ENCODE measurements around the gene EXOC4. TPM values are rescaled to one million over a fixed set of nuclear protein-coding genes. Genes with fewer than 3 reads are reported as not detected.

EXOC4 gene
- total RNA-seq, 1 donor from 2014 or later, result 66.2 TPM

DNA sequence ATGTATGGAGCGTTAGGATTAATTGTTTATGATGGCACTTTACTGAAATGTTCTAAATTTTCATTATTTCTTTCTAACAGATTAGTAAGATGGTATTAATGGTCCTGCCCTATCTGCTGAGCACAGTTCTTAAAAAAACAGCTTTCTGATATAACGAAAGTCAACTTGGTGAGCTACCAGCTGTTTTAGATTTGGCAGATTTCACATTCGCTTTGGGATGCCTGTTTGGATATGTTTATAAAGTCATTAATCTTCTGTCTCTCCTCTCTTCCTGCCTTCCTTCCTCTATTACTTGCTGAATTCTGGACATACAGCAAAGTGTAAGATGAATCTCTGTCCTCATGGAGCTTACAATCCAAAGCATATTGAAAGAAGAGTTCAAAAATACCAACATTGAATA lies 477.5 kb downstream of the EXOC4 start:
- no peak for DNase-seq (ENCODE audit: extremely low read depth, low read depth, low spot score)

DNA sequence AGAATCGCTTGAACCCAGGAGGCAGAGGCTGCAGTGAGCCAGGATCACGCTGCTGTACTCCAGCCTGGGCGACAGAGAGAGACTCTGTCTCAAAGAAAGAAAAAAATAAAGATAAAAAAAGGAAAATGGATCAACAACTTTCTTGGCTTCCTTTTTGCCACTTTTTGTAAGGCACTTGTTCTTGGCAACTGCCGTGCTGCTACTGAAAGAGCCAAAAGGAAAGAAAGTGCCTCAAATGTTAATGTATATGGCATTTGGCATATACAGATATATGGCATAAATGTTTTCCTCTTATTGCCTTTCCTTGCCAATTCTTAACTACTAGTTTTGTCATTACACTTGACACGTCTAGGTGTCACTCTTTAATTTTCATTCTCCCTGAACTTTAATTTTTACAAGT lies 480.5 kb downstream of the EXOC4 start:
- no peak for DNase-seq (ENCODE audit: extremely low read depth, low read depth, low spot score)

DNA sequence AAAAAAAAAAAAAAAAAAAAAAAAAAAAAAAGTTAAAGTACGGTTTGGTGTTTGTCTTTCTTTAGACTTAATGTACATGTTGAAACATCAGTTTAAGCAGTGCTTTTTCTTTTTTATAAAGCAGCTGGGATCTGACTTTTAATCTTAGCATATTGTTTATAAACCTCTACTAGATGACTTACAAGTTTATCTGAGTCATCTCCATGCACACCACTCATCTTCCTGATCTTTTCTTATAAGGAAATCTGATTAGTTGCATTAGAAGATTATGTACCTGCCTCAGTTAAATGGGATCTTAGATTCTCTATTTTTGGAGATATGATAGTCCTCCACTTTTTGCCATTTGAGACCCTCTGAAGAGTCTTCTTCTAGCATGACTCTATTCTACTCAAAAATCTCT lies 482.3 kb downstream of the EXOC4 start:
- DNase-seq (ENCODE audit: extremely low read depth, low read depth, low spot score), result no peak

DNA sequence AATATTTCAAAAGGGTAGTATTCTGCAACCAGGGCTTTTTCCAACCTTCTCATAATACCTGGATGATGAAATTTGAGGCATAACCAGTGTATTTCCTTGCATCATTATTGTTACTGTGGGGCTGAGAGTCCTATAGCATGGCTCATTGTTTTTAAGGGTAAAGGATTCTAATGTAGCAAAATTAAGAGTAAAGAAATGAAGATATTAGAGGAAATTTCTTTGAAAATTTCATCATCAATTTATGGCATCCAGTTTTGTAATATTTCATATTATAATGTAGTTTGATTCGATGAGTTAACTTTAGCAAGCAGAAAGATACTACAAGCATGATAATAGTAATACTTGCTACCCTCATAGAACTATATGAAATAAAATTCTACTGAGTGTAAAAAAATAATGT lies 486.9 kb downstream of the EXOC4 start:
- DNase-seq (ENCODE audit: extremely low read depth, low read depth, low spot score), result no peak

DNA sequence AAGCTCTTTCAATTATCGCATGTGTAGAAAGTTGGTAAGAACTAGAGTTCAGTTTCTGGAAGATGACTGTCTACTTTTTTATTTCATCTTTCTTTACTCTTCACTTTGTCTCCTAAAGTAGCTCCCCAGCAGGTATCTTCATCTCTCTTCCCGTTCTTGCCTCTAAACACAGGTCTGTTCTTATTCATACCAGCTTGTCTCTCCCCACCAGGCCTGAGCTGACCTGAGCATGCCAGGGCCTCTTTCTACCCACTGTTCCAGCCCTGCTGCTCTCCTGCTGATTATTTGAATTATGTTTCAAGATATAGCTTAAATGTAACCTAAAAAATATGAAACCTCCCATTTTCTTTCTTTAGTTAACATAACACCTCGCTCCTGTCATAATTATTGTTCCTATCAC lies 488.2 kb downstream of the EXOC4 start:
- no peak for DNase-seq (ENCODE audit: extremely low read depth, low read depth, low spot score)

DNA sequence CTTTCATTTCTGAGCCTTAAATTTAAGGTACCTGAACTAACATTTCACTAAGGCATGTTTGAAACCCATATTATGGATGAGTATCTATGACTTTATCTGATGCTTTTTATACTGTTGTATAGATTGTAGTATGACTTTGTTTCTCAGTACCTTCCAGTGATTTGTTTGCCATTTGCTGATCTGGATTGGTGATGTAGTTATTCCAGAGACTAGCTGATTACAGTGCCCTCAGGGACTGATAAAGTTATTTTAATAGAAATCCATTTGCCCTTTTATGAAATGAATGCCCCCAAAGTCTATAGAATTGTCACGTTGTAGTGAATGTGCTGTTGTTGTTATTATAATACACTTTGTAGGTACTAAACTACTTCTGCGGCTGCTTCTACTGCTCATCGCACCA lies 488.8 kb downstream of the EXOC4 start:
- no peak for DNase-seq (ENCODE audit: extremely low read depth, low read depth, low spot score)

DNA sequence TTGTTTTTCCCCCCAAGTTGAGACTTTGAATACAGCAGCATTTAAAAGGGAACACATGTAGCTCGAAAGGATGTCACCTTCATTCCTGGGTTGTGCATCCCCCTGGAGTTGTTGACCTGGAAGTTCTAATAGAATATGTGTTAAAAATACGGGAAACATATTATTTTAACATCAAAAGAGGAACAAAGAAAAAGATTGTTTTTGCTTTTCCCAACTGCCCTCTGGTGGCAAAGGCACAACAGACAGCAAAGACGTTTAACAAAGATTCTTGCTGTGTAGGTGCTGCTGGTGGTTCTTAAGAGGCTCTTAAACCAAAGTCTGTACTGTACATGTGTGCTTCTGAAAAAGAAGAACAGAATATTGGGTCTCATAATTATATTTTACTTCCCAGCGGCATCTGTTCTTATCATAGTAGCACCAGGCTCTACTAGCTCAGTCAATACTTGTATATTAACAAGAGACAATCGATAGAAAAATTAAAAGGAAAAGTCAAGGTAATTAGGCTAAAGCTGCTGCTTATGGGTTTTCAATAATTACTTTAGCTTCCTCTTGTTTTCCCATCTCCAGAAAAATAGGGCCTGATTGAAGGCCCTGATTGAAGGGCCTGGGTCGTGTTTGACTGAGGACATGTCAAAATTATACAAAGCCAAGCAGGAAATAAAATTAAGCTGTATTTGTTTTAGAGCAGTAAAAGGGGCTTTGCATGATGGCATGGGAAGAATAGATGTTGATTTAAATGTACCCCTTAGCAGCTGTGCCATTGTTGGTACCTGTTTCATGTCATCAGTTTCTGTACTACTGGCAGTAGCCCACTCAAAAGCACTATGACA lies 490.0 kb downstream of the EXOC4 start:
- no peak for DNase-seq (ENCODE audit: extremely low read depth, low read depth, low spot score)

DNA sequence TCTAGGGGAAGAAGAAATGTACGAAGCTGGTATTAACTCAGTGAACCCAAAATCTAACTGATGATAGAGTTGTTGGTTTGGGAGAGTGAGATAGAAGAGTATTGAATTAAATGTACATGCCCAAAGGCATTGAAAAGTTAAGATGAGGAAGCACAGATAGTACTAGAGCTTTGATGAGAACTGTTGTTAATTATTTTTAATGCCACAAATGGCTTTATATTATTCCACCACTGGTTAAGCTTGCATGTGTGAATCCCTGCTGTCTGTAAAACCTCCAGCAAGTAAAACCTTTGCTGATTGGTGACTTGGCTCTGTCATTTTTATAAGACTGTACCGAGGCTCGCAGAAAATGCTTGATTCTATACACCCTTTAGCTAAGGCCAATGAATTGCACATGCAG lies 491.6 kb downstream of the EXOC4 start:
- DNase-seq (ENCODE audit: extremely low read depth, low read depth, low spot score), result no peak

DNA sequence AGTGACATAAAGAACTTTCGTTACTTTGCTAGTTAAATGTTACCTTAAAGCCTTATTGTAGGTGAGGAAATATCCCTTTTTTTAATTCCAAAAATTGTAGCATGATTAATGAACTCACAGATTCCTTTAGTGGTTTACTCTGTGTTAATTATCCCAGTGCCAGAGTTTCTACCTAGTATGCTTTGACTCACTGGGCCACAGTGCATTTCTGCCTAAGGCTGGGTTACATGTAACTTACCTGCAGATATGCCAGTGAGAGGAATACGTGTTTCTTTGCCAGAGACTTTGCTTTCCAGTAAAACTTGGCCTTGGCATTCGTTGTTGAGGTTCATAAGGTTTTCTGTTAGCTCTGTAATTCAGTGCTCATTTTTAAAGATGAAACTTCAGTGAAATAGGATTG lies 493.4 kb downstream of the EXOC4 start:
- DNase-seq (ENCODE audit: extremely low read depth, low read depth, low spot score), result no peak

DNA sequence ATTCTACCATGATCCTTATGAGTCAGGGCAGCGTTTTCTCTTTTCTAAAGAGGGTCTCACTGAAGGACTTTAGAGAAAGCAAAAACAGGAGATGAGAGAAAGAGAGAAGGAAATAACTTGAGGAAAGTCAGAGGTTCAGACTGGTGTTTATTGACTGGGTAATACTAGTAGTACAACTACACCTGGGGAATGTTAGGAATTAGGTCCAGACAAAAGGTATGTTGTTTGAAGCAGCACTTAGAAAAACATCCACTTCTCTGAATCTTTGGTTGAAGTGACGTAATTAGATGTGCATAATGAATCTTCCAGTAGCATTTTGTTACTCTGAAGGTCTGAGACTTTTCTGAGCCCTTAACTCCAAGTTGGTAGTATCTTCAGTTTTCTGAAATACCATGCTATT lies 494.0 kb downstream of the EXOC4 start:
- no peak for DNase-seq (ENCODE audit: extremely low read depth, low read depth, low spot score)

DNA sequence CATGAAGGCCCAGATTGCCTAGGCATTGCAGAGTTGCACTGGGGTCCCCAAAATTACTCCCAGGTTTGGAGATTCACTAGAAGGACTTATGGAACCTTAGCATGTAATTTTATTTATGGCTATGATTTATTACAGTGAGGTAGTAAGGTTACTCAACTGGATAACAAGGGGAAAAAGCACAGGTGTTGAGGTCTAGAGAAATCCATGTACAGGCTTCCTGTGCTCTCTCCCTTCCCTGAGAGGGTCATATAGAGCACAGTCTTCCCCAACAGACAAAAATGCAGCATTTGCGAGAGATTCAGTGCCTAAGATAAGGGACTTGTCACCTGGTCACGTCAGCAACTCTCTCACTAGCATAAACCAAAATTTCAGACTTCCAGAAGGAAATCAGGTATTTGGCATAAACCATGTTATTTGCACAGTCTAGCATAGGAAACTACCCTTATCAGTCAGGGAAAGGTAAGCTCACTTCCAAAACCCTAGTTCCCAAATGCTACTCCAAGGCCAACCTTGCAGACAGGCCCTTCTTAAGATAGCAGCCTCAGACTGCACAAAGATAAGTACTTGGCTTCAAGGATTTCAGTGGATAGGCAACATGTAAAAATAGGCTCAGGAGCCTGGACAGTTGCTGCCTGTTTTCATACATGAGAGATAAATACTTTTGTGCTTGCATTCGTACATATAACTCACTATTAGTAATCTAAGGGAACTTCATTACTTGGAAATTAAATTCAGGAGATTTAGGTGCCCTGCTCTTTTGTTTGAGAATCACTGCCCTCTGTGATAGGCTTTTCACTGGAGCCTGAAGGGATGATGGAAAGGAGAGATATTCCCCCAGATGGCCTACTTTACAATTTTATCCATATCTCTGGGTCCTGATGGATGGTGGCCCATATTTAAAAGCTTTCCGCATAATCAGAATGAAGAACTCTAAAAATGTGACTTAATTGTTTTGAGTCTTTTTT lies 495.8 kb downstream of the EXOC4 start:
- DNase-seq (ENCODE audit: extremely low read depth, low read depth, low spot score), result no peak

DNA sequence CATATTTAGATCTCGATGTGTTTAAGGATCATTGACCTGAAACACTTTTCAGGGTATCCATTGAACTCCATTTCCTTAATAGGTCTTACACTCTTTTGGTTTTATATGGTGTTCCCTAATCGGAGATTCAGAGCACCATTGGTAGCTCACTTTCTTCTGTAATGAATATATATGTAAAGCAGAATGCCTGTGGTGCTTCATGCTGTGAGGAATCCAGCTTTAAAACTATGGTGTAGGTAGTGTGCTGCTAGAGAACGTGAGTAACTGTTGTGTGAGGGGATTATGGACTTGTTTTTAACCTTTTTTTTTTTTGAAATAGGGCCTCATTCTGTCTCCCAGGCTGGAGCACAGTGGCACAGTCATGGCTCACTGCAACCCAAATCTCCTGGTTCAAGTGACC lies 497.4 kb downstream of the EXOC4 start:
- no peak for DNase-seq (ENCODE audit: extremely low read depth, low read depth, low spot score)

DNA sequence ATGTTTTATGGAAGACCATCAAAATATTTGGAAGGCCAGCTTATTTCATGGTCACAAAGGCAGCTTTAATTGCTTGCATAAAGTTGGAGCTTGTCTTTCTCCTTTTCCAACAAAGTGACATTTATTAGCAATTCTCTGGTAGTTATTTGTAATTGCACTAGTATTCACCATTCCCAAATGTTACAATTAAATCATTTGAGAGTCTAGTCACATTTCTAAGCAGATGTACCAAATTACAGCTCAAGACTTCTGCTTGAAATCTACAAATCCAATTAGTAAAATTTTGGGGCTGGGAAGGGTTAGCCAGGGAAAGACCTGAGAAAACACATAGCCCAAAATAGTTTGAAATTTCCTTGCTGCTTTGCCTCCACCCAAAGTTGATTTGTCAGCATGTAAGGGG lies 498.2 kb downstream of the EXOC4 start:
- no peak for DNase-seq (ENCODE audit: extremely low read depth, low read depth, low spot score)

DNA sequence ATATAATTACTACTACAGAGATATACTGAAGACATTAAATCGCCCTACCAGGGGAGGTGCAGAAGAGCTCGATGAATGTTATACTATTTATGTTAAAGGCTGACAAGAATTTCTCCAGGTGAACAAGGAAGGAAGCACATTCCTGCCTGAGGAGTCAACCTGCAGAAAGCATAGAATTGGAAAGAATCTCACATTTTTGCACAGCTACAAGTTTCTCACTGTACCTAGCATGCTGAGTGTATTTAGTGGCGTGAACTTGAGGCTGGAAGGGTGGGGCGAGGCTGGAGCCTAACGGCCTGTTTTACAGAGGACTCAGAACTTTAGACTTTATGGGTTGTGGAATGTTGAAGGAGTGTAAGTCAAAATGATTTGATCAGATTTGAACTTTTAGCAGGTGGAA lies 500.6 kb downstream of the EXOC4 start:
- DNase-seq (ENCODE audit: extremely low read depth, low read depth, low spot score), result no peak

DNA sequence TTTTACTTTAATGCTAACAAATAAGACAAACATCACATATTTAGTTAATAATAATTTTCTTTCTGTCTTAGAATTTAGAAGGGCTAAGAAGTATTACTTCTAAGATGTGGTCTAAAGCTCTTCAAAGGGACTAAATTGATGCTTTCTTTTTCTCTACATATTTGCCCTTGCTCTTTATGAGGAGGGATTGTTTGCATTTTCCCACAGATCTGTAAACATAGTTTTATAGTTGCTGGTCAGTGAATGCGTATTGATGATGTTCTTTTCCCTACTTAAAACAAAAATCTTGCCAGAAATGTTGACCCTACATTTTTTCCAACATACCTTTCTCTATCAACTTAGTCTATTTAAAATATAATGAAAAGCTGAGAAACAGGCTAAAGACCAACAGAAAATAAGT lies 501.8 kb downstream of the EXOC4 start:
- DNase-seq (ENCODE audit: extremely low read depth, low read depth, low spot score), result no peak

DNA sequence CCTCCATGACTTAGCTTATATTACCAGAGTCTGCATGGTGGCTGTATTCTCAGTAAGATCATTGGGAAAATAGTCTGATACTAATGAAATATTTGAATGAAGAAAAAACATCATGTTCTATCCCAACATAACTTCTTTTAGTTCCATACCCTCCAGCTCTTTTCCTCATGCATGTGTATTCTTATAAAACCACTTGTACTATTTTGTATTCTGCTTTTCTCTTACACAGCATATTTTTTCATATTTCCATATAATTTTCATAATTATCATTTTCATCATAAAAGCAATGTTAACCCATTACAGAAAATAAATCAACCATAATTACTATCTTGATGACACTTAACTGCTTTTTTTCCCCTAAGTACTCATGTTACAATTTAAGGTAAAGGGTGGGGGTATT lies 503.0 kb downstream of the EXOC4 start:
- no peak for DNase-seq (ENCODE audit: extremely low read depth, low read depth, low spot score)

DNA sequence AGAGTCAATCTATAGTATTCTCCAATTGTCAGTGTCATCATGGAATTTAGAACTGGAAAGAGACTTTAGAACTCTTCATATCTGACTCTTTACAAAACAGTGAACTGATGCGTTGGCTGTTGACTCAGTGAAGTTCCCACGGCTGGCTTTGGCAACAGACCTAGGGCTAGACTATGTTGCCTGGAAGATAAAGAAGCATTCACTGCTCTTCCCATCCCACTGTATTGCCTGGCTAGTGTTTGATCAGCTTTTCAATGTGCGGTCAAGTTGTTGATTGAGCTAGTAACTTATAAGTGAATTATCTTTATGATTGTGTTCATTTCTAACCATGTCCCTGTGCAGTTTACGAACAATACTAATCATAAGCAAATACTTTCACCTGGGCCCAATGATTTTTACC lies 508.6 kb downstream of the EXOC4 start:
- DNase-seq (ENCODE audit: extremely low read depth, low read depth, low spot score), result no peak

DNA sequence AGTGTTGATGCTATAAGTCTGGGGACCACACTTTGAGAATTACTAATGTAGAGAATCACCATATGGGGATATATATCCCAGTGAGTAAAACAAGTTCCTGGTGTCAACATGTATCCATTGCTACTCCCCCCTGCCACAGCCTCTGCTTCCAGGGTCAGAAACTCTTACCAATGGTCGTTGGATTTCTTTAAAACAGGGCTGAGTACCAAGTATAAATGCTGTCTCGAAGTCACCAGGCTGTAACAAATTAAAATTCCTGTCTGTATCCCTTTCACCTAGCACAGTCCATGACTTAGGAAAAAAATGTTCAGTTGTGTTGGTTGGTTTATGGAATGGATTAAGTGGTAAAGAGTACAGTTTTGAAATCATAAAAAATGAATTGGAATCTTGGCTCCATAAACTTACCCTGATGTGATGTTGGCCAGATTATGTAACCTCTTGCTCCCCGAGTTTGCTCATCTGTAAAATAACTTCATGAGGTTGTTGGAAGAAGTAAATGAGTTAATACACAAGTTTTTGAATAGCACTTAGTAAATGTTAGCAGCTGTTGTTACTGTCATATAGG lies 510.3 kb downstream of the EXOC4 start:
- no peak for DNase-seq (ENCODE audit: extremely low read depth, low read depth, low spot score)

DNA sequence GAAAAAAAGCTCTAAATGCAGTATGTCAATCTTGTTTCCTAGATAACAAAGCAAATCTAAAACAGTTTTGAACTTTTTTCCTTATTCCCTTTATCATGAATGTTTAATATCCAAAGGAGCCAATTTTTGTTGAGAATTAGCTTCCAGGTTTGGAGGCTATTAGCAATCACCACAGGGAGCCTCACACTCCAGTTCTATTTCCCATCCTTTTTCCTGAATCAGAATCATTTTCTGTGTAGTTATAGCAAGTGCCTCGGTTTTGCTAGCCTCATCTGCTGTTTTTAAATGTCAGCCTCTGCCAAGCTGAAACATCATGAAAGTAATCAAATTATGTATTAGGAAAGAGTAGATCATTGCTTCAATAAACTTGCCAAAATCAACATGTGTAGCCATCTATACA lies 516.8 kb downstream of the EXOC4 start:
- DNase-seq (ENCODE audit: extremely low read depth, low read depth, low spot score), result no peak

DNA sequence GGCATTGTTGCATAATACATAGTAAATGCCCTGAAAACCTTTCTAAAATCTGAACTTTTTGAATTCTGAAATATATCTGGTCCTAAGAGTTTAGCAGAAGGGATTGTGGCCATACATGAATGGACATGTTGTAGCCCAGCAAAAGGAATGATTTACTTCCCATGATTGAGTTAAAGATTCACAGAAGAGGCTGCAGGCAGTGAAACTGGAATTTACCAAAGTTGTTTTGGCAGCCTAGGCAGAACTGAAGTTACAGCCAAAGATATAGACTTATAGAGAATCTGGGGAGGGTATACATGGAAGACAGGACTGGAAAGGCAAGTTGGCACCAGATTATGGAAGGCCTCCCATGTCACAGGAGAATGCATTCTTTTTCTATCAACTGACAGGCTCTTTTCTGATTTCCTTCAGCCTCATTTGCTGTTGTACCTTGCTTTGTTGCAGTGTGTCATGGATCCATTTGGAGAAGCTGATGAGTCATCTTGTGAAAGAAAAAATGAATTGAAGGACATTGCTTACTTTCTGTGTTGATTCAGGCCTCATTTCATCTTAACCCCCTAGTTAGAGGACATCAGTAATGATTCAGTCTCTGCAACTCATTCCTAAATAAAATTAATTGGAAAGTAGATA lies 518.1 kb downstream of the EXOC4 start:
- peak; percentile 4 for DNase-seq (ENCODE audit: extremely low read depth, low read depth, low spot score)

DNA sequence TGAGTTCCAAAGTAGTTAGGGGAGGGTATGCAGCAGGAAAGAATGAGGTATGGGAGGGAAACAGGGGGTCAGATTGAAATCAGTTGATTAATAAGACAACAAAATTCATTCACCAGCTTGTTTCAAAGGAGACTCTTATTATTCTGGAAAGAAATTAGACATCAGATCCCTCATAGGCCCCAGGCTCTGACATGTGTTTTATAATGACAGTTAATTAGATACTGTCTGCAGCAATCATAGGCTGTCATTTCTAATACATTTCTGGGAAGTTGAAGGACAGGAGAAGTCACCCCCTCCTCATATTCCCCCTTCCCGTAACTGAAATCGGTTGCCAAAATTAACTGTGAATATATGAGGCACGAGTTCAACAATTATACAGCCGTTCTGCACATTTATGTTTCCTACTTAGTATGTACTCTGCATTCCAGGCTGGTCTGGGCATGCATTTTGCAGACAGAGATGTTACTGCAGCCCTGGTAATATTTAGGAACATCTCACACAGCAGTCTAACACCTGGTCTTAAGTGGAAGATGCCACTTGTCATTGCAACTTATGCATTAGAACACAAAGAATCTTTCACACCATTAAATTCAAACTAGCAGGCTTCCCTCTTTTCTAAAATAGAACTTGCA lies 519.0 kb downstream of the EXOC4 start:
- no peak for DNase-seq (ENCODE audit: extremely low read depth, low read depth, low spot score)
